RWPE1 (cell line): ENCODE data around the gene RPS6KA3.

ENCODE experiments used
- CTCF ChIA-PET: fragments of 350-600 bp; sonication (Branson Sonifier 250); formaldehyde crosslinking; extraction: SDS; loops from one replicate; lab custom pipeline; 2021; lab: Yijun Ruan, JAX
- POLR2A ChIA-PET: fragments of 400-600 bp; formaldehyde crosslinking; extraction: SDS; loops from one replicate; lab custom pipeline; 2020; ENCODE audit warnings: antibody characterized with exemption; ENCODE audit not compliant: low non-redundant PET; lab: Yijun Ruan, JAX
- DNase-seq: peaks from one replicate; pipeline ENCODE4 v3.0.0; 2012; ENCODE audit warnings: low spot score
- H3K27ac ChIP-seq: fragments of 450-650 bp; 2 replicates; pipeline ENCODE4 v1.5.1; 2017
- TF ChIP-seq, protein P1 (sequence below): fragments of 450-650 bp; conservative IDR thresholded peaks from 2 replicates; pipeline ENCODE4 v1.5.1; 2017; ENCODE audit warnings: low read depth, mild to moderate bottlenecking

Gene RPS6KA3

DNA sequence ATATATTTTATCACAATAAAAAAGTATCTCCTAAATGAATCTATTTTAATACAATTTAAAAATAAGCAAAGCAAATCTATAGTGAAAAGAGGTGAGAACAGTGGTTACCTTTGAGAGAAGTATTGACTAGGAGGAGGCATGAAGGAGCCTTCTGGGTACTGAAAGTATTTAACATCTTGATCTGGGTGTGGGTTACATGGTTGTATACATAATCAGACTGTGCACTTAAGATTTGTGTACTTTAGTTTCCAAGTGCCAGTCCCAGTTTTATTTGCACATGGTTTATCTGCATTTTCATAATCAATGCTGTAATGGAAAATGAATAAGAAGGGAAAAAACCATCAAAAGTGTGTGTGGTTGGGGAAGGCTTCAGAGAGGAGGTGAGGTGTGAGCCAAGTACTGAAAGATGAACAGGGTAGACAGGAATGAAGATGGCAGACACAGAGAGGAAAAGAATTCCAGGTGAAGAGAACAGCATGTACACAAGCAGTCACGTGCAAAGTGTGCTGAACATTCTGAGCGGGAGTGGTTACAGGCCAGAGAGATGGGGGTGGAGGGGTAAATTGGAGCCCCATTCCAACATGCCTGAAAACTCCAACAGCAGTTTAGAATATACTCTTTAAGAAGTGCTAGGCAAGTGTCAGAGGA lies 164.7 kb downstream of the RPS6KA3 start:
- ChIA-PET CTCF (no interaction called here), POLR2A (no interaction called here)
- TF ChIP-seq, protein P1, sequence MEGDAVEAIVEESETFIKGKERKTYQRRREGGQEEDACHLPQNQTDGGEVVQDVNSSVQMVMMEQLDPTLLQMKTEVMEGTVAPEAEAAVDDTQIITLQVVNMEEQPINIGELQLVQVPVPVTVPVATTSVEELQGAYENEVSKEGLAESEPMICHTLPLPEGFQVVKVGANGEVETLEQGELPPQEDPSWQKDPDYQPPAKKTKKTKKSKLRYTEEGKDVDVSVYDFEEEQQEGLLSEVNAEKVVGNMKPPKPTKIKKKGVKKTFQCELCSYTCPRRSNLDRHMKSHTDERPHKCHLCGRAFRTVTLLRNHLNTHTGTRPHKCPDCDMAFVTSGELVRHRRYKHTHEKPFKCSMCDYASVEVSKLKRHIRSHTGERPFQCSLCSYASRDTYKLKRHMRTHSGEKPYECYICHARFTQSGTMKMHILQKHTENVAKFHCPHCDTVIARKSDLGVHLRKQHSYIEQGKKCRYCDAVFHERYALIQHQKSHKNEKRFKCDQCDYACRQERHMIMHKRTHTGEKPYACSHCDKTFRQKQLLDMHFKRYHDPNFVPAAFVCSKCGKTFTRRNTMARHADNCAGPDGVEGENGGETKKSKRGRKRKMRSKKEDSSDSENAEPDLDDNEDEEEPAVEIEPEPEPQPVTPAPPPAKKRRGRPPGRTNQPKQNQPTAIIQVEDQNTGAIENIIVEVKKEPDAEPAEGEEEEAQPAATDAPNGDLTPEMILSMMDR = no peak
- DNase-seq = no peak
- H3K27ac ChIP-seq = no peak overlapping the region
